ENCODE data around the gene HSPE1. TPM values are rescaled to one million over a fixed set of nuclear protein-coding genes. Genes with fewer than 3 reads are reported as not detected.
"Not testable (repeated sequence)": the region's sequence is repeated elsewhere in the genome, so short reads cannot be mapped to it uniquely, and the experiment has no call there.

HSPE1 gene
- total RNA-seq, 2 experiments from 2014 or later: 282 to 283 TPM

- CTCF ChIA-PET: interaction anchor here (1.1 to 2.3 kb wide), 6 partner anchors 14 to 263 kb away, joined by 4 to 8 read pairs (median 6); partner anchors contain the start of gene MARS2
- Mint-ChIP-seq H3K4me3 (peak within 1 kb of the TSS; percentile 92), H3K36me3 (peaks cover 8% of the 10 kb centered on the region), H3K4me1 (ENCODE audit: low read depth) (peaks cover 24% of the 10 kb centered on the region), H3K27ac (peak within 1 kb of the TSS; percentile 88), H3K27me3 (no peaks in the 10 kb centered on the region), H3K9me3 (no peaks in the 10 kb centered on the region)
- DNase-seq: peak; percentile 96
- POLR2A ChIA-PET: interaction anchor here (0.6 to 5.6 kb wide), 15 partner anchors 9 to 1347 kb away, joined by 3 to 71 read pairs (median 4); partner anchors contain the start of genes COQ10B, HSPD1, HSPE1 and MARS2
- intact Hi-C loops (cut with micrococcal nuclease): loop anchor here (1.0 kb wide), 4 partner anchors 16 to 189 kb away; partner anchors contain the start of genes COQ10B, HSPE1, MARS2 and SF3B1
Measured at GRCh38 chr2:197515739-197516392, 15.7 kb downstream of the HSPE1 start, which contains the start of gene MOB4. TSS of gene MOB4 (plus strand) at chr2:197516066. CDS start at chr2:197516087, 21 bp downstream.

- CTCF ChIA-PET: interaction anchor here (0.7 to 2.3 kb wide), 8 partner anchors 10 to 262 kb away, joined by 3 to 8 read pairs (median 4); partner anchors contain the start of genes HSPD1, HSPE1 and MARS2
- peak overlapping the region; percentile 92 for H3K4me3 Mint-ChIP-seq
- intact Hi-C loops (cut with micrococcal nuclease): loop anchor here (1.0 kb wide), 2 partner anchors 63 to 81 kb away; partner anchors contain the start of genes COQ10B and SF3B1
- H3K36me3 Mint-ChIP-seq: peaks cover 13% of the 10 kb centered on the region
- peak; percentile 49 for DNase-seq
- peak overlapping the region; percentile 88 for H3K27ac Mint-ChIP-seq
- H3K9me3 Mint-ChIP-seq: no peaks in the 10 kb centered on the region
- peaks cover 27% of the 10 kb centered on the region for H3K4me1 Mint-ChIP-seq (ENCODE audit: low read depth)
- POLR2A ChIA-PET: interaction anchor here (0.6 to 5.6 kb wide), 13 partner anchors 9 to 1347 kb away, joined by 3 to 71 read pairs (median 4); partner anchors contain the start of genes COQ10B, HSPD1, HSPE1 and MARS2
- no peaks in the 10 kb centered on the region for H3K27me3 Mint-ChIP-seq
Measured at GRCh38 chr2:197516393-197516761, 16.2 kb downstream of the HSPE1 start.

GRCh38 chr2:197517150-197517549 is 17.0 kb downstream of the HSPE1 start:
- DNase-seq: no peak

DNA sequence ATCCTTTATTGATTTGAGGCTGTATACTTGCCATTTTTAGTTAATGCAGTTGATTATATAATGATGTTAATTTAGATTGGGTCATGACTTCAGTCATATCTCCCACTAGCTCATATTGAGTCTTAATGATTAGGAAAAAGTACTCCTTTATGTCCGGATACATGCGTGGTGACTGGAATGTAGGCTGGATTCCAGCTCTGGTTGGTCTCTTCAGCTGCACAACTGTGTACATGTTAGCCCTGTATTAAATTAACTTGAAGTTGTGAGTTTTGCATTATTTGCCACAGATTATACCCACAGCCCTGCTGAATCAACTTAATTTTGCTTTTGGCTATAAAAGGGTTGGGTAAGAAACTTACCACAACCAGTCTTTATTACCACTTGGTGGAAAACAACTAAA is 38.2 kb downstream of the HSPE1 start:
- Mint-ChIP-seq H3K36me3 (peaks cover 47% of the 10 kb centered on the region), H3K27me3 (no peaks in the 10 kb centered on the region), H3K27ac (peak overlapping the region; percentile 33), H3K4me1 (ENCODE audit: low read depth) (peaks cover 33% of the 10 kb centered on the region), H3K4me3 (no peak overlapping the region), H3K9me3 (no peaks in the 10 kb centered on the region)
- ChIA-PET POLR2A (interaction anchor here (0.6 kb wide), 1 partner anchor 168 kb away, joined by 4 read pairs; no protein-coding TSS in a partner anchor), CTCF (no interaction called here)
- intact Hi-C loops (cut with micrococcal nuclease): no loop called here
- DNase-seq: no peak

More at GRCh38 chr2:197517150-197517549, 17.0 kb downstream of the HSPE1 start:
- Mint-ChIP-seq H3K9me3 (no peaks in the 10 kb centered on the region), H3K36me3 (peaks cover 16% of the 10 kb centered on the region), H3K27me3 (no peaks in the 10 kb centered on the region), H3K4me1 (ENCODE audit: low read depth) (peaks cover 31% of the 10 kb centered on the region), H3K4me3 (peak overlapping the region; percentile 92), H3K27ac (peak overlapping the region; percentile 88)
- intact Hi-C loops (cut with micrococcal nuclease): no loop called here
- ChIA-PET POLR2A (interaction anchor here (1.0 to 5.6 kb wide), 6 partner anchors 8 to 188 kb away, joined by 3 to 71 read pairs (median 6); partner anchors contain the start of genes COQ10B, HSPD1, HSPE1 and MARS2), CTCF (interaction anchor here (0.7 to 2.3 kb wide), 7 partner anchors 11 to 261 kb away, joined by 3 to 8 read pairs (median 4); partner anchors contain the start of genes HSPD1 and HSPE1)

DNA sequence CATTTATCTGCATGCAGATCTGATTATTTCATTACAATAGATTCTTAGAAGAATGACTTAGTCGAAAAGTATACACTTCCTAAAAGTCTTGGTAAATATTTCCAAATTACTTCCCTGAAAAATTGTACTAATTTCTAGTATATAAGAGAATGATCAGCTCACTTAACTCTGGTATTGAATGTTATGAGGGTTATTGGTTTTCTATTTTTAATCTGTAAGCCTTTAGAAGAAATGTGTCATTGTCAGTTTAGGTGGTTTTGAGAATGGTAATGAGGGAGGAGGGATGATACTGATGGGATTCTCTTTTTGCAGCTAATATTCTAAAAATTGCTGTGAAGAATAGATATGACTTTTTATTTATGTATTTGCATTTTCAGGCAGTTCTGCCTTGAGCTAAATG is 39.6 kb downstream of the HSPE1 start:
- no peak overlapping the region for H3K4me3 Mint-ChIP-seq
- H3K27me3 Mint-ChIP-seq: no peaks in the 10 kb centered on the region
- DNase-seq: no peak
- ChIA-PET POLR2A (interaction anchor here (1.0 kb wide), 1 partner anchor 23 kb away, joined by 3 read pairs; no protein-coding TSS in a partner anchor), CTCF (no interaction called here)
- peaks cover 43% of the 10 kb centered on the region for H3K36me3 Mint-ChIP-seq
- peak overlapping the region; percentile 3 for H3K27ac Mint-ChIP-seq
- peaks cover 24% of the 10 kb centered on the region for H3K4me1 Mint-ChIP-seq (ENCODE audit: low read depth)
- intact Hi-C loops (cut with micrococcal nuclease): no loop called here
- H3K9me3 Mint-ChIP-seq: no peaks in the 10 kb centered on the region

DNA sequence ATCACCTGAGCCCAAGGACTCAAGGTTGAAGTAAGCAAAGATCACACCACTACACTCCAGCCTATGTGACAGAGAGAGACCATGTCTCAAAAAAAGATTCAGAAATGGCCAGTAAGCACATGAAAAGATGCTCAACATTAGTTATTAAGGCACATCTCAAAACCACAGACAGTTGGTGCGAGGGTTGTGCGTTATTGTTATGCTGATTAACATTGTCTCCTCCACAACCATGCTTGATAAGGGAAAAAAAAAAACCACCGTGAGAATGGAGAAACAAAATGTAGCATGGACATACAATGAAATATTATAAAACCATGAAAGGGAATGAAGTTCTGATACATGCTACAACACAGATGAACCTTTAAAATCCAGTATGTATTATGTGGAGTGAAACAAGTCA is 43.0 kb downstream of the HSPE1 start:
- ChIA-PET CTCF (interaction anchor here (0.9 kb wide), 1 partner anchor 11 kb away, joined by 3 read pairs; no protein-coding TSS in a partner anchor), POLR2A (no interaction called here)
- Mint-ChIP-seq H3K36me3 (peaks cover 33% of the 10 kb centered on the region), H3K27me3 (no peaks in the 10 kb centered on the region), H3K4me1 (ENCODE audit: low read depth) (peaks cover 18% of the 10 kb centered on the region), H3K27ac (no peak overlapping the region), H3K9me3 (no peaks in the 10 kb centered on the region), H3K4me3 (no peak overlapping the region)
- intact Hi-C loops (cut with micrococcal nuclease): no loop called here
- DNase-seq: no peak

DNA sequence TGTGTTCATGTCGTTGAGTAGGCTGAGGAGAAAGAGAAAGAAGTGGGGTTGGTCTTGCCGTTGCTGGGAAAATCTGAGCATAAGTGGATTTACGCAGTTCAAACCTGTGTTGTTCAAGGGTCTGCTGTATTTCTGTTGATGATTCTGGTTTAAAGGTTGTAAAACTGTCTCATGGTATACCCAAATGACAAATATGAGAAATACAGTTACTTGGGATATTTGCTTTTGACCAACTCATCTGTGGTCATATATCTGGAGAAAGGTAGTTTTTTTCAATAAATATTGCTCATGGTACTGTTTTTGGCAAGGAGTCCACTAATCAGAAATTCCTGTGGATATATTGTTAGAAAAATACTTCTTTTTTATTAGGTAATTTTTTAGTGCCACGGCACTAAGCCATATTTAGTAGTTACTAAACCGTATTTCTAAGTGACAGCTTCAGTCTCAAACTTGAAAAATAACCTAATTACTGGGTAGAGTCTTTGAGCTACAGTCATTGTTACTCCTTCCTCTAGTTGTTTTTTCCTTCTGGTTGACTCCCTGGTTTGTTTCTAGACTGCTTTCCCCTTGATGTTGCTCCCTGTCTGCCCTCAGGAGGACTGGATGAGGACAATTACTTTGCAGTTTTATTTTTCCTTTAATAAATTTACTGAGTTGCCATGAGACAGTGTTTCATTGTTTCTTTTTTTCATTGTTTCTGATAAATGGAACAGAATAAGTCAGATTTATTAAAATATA is 47.2 kb downstream of the HSPE1 start:
- peaks cover 20% of the 10 kb centered on the region for H3K36me3 Mint-ChIP-seq
- no peaks in the 10 kb centered on the region for H3K9me3 Mint-ChIP-seq
- no peak overlapping the region for H3K27ac Mint-ChIP-seq
- no peak for DNase-seq
- intact Hi-C loops (cut with micrococcal nuclease): no loop called here
- H3K4me1 Mint-ChIP-seq (ENCODE audit: low read depth): no peaks in the 10 kb centered on the region
- no peak overlapping the region for H3K4me3 Mint-ChIP-seq
- ChIA-PET CTCF (no interaction called here), POLR2A (interaction anchor here (0.6 kb wide), 1 partner anchor 31 kb away, joined by 3 read pairs; no protein-coding TSS in a partner anchor)
- no peaks in the 10 kb centered on the region for H3K27me3 Mint-ChIP-seq

DNA sequence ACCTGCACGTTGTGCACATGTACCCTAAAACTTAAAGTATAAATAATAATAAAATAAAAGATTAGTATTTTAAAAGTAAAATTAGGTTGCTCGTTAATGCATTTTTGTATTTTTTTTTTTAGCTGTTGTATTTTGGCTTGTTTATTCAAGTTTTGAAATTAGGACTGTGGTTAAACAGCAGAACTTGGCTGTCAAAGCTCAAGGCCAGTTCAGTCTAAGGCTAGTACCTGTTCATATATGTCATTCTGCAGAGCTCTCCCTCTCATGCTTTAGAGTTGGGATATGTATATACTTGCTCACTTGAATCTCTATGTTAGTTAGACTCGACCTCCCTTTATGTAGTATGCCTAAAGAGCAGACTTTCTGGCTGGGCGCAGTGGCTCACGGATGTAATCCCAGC is 48.4 kb downstream of the HSPE1 start:
- peaks cover 17% of the 10 kb centered on the region for H3K36me3 Mint-ChIP-seq
- no peaks in the 10 kb centered on the region for H3K27me3 Mint-ChIP-seq
- intact Hi-C loops (cut with micrococcal nuclease): no loop called here
- CTCF ChIA-PET: interaction anchor here (0.6 kb wide), 1 partner anchor 748 kb away, joined by 3 read pairs; no protein-coding TSS in a partner anchor
- H3K9me3 Mint-ChIP-seq: no peaks in the 10 kb centered on the region
- H3K4me1 Mint-ChIP-seq (ENCODE audit: low read depth): no peaks in the 10 kb centered on the region
- DNase-seq: no peak
- no peak overlapping the region for H3K4me3 Mint-ChIP-seq
- no peak overlapping the region for H3K27ac Mint-ChIP-seq
- POLR2A ChIA-PET: no interaction called here

DNA sequence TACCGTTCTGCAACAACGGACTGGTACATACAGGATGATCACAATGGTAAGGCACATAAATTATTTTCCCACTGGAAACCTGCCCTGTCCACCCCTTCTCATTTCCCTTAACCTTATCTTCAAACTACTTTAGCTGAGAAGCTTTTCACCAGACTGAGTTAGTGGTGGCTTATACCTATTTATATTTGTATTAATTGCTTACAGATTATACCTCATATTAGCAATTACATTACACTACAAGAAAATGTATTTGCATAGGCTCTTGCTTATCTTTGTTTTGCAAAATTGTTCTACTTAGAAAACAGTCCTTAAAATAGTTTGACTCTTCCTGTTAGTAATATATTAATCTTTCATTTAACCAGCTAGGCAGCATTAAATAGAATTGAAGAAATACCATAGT is 51.1 kb downstream of the HSPE1 start:
- CTCF ChIA-PET; H3K27me3 Mint-ChIP-seq; POLR2A ChIA-PET; H3K9me3 Mint-ChIP-seq; intact Hi-C loops (cut with micrococcal nuclease); H3K27ac Mint-ChIP-seq; DNase-seq; H3K4me3 Mint-ChIP-seq; H3K4me1 Mint-ChIP-seq (ENCODE audit: low read depth): not testable (repeated sequence)
- H3K36me3 Mint-ChIP-seq: peaks cover 14% of the 10 kb centered on the region

Other genes starting within 250 kb of the HSPE1 start
- 100 to 1,000 TPM; 123 to 125 TPM for gene ANKRD44, start 189.6 kb upstream of the HSPE1 start, total RNA-seq
- gene SF3B1, start 65.4 kb upstream of the HSPE1 start, total RNA-seq: 100 to 1,000 TPM; 228 to 245 TPM
- 10 to 100 TPM; 21.5 TPM for gene COQ10B, start 46.8 kb upstream of the HSPE1 start, total RNA-seq
- gene HSPD1, start 539 bp upstream of the HSPE1 start, total RNA-seq: 100 to 1,000 TPM; 839 to 853 TPM
- gene MOB4, start 15.7 kb downstream of the HSPE1 start, total RNA-seq: 10 to 100 TPM; 18.9 to 19.5 TPM
- not detected for gene RFTN2, start 175.2 kb downstream of the HSPE1 start, total RNA-seq
- 10 to 100 TPM; 11.3 to 11.4 TPM for gene MARS2, start 205.0 kb downstream of the HSPE1 start, total RNA-seq

All from activated CD4-positive, alpha-beta memory T cell treated with anti-CD3 and anti-CD28 coated beads for 36 hours (primary cell).